Suprapubic skin (tissue), 4 donors: ENCODE measurements around the gene CLMP.

Source experiments
- EP300 ChIP-seq: sonication (generic); formaldehyde crosslinking; IDR thresholded peaks from one replicate; pipeline ENCODE4 v1.6.1; 2017; ENCODE audit warnings: antibody characterized with exemption
- POLR2A ChIP-seq, 2 donors: fragments of 450-650 bp; IDR thresholded peaks; one replicate each; pipeline ENCODE4 v1.6.1; 2017; ENCODE audit warnings: antibody characterized with exemption in 2 of 2, mild to moderate bottlenecking in 2 of 2, moderate library complexity in 2 of 2
- POLR2AphosphoS5 ChIP-seq, 3 donors: sonication (generic); formaldehyde crosslinking; IDR thresholded peaks; one replicate each; pipeline ENCODE4 v1.6.1; 2017; ENCODE audit warnings: antibody characterized with exemption in 3 of 3
- TF ChIP-seq, protein P1 (sequence below), 2 donors: fragments of 200-600 bp in 1 of 2; fragments of 450-650 bp in 1 of 2; sonication (generic) in 1 of 2; IDR thresholded peaks; one replicate each; pipeline ENCODE4 v1.5.1; 2016 to 2019; ENCODE audit warnings: antibody characterized with exemption in 2 of 2, mild to moderate bottlenecking in 1 of 2, moderate library complexity in 1 of 2

DNA sequence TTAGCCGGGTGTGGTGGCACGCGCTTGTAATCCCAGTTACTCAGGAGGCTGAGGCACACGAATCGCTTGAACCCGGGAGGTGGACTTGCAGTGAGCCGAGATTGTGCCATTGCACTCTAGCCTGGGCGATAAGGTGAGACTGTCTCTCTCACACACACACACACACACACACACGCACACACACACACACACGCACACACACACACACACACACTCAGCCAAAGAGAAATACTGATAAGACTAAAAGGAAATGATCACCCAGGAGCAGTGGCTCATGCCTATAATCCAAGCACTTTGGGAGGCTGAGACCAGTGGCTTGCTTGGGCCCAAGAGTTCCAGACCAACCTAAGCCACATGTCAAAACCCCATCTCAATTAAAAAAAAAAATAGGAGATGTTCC, 153.9 kb downstream of the CLMP start:
- TF ChIP-seq EP300 (no peak), POLR2A (IDR thresholded peaks at IDR 0.05) (no peak), POLR2AphosphoS5 (IDR thresholded peaks at IDR 0.05) (no peak)
- TF ChIP-seq, protein P1, sequence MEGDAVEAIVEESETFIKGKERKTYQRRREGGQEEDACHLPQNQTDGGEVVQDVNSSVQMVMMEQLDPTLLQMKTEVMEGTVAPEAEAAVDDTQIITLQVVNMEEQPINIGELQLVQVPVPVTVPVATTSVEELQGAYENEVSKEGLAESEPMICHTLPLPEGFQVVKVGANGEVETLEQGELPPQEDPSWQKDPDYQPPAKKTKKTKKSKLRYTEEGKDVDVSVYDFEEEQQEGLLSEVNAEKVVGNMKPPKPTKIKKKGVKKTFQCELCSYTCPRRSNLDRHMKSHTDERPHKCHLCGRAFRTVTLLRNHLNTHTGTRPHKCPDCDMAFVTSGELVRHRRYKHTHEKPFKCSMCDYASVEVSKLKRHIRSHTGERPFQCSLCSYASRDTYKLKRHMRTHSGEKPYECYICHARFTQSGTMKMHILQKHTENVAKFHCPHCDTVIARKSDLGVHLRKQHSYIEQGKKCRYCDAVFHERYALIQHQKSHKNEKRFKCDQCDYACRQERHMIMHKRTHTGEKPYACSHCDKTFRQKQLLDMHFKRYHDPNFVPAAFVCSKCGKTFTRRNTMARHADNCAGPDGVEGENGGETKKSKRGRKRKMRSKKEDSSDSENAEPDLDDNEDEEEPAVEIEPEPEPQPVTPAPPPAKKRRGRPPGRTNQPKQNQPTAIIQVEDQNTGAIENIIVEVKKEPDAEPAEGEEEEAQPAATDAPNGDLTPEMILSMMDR (IDR thresholded peaks at IDR 0.05), result no peak
